ENCODE data around the gene MFSD12.
A peak's percentile ranks its signal among the peaks of the same experiment; 100 is the strongest.

DNA sequence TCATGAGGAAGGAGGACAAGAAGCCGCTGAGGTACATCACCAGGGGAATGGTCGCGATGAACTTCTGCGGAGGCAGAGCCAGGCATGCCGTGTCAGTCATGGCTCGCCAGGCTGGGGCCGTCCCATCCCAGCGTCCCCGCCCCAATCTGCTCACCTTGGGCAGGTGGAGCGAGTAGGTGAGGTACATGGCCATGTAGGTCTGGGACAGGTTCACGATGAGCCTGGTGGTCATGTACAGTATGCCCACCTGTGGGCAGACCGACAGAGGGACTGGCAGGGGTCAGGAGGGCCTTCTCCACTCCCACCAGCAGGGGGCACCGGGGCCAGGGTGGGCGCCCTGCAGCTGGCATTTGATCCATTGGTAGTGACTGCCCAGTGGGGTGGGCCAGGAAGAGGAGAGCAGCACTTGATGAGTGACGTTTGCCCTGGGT, 10.1 kb downstream of the MFSD12 start:
- TF ChIP-seq CTCF (IDR thresholded peaks at IDR 0.05 in 2 of 3, conservative IDR thresholded peaks at IDR 0.05 in 1 of 3; ENCODE audit: borderline replicate concordance in 1 of 3, insufficient read depth in 1 of 3, low read depth in 2 of 3, low read length in 2 of 3) (peak in 2 of 3 experiments; percentile 71 to 72; a peak in 4 of 6 replicates), POLR2A (IDR thresholded peaks at IDR 0.05; ENCODE audit: borderline replicate concordance, extremely low read depth, insufficient read depth, insufficient read length) (no peak), ZFX (IDR thresholded peaks at IDR 0.05) (no peak), CBX3 (IDR thresholded peaks at IDR 0.05; ENCODE audit: low read depth) (no peak), MAX (IDR thresholded peaks at IDR 0.05) (no peak), EGR1 (IDR thresholded peaks at IDR 0.05; ENCODE audit: low read depth) (no peak), POLR2AphosphoS5 (IDR thresholded peaks at IDR 0.05; ENCODE audit: low read depth, low read length) (no peak), ELF1 (IDR thresholded peaks at IDR 0.05; ENCODE audit: borderline replicate concordance, low read depth) (no peak), TCF7L2 (IDR thresholded peaks at IDR 0.05; ENCODE audit: borderline replicate concordance, extremely low read depth, insufficient read depth, insufficient read length) (no peak), RAD21 (IDR thresholded peaks at IDR 0.05; ENCODE audit: low read depth) (no peak; the same call in 1 of the 2 replicates), EZH2phosphoT487 (IDR thresholded peaks at IDR 0.05; ENCODE audit: borderline replicate concordance) (no peak), ZBTB33 (IDR thresholded peaks at IDR 0.05; ENCODE audit: extremely low read depth, insufficient replicate concordance, low read length) (no peak)
